KBM-7 (cell line): ENCODE data around the gene DYNLT2B.
"Not testable (repeated sequence)": the region's sequence is repeated elsewhere in the genome, so short reads cannot be mapped to it uniquely, and the experiment has no call there.

Source experiments
- DNase-seq: peaks from one replicate; pipeline ENCODE4 v3.0.0-alpha.2; 2015
- in situ Hi-C: fragments of 300-500 bp; cut with MboI; formaldehyde crosslinking; loops from 2 replicates; pipeline ENCODE4 v1.14.3; 2020; ENCODE audit warnings: low sequenced_read_pairs, low pct_unique_long_range_greater_than_20kb, mixed read lengths

Gene DYNLT2B

GRCh38 chr3:196317687-196318467 is at the start of gene DYNLT2B:
Gene DYNLT2B (minus strand): TSS chr3:196318240. CDS start chr3:196318152, 88 bp downstream.
- in situ Hi-C loops: no loop called here
- peak; percentile 92 for DNase-seq

- in situ Hi-C loops: no loop called here
- no peak for DNase-seq
Observed at GRCh38 chr3:196365736-196366135, 47.7 kb upstream of the DYNLT2B start.

- DNase-seq: no peak
- in situ Hi-C loops: no loop called here
Observed at GRCh38 chr3:196360586-196360985, 42.5 kb upstream of the DYNLT2B start.

- in situ Hi-C loops: not testable (repeated sequence)
Observed at GRCh38 chr3:196358540-196358939, 40.5 kb upstream of the DYNLT2B start.

GRCh38 chr3:196357905-196358304 is 39.9 kb upstream of the DYNLT2B start:
- no peak for DNase-seq
- in situ Hi-C loops: no loop called here

More at GRCh38 chr3:196358540-196358939, 40.5 kb upstream of the DYNLT2B start:
- not testable (repeated sequence) for DNase-seq

- no peak for DNase-seq
- in situ Hi-C loops: no loop called here
Observed at GRCh38 chr3:196356556-196356955, 38.5 kb upstream of the DYNLT2B start.

GRCh38 chr3:196355668-196356067 is 37.6 kb upstream of the DYNLT2B start:
- in situ Hi-C loops: no loop called here
- no peak for DNase-seq

GRCh38 chr3:196354132-196354531 is 36.1 kb upstream of the DYNLT2B start:
- no peak for DNase-seq
- in situ Hi-C loops: no loop called here

GRCh38 chr3:196351541-196351940 is 33.5 kb upstream of the DYNLT2B start:
- in situ Hi-C loops: no loop called here
- no peak for DNase-seq

- in situ Hi-C loops: no loop called here
- no peak for DNase-seq
Observed at GRCh38 chr3:196350067-196350466, 32.0 kb upstream of the DYNLT2B start.

GRCh38 chr3:196348698-196349097 is 30.7 kb upstream of the DYNLT2B start:
- DNase-seq: no peak
- in situ Hi-C loops: no loop called here

- DNase-seq: peak; percentile 91
- in situ Hi-C loops: no loop called here
Observed at GRCh38 chr3:196344663-196345062, 26.6 kb upstream of the DYNLT2B start.

GRCh38 chr3:196343917-196344316 is 25.9 kb upstream of the DYNLT2B start:
- DNase-seq, in situ Hi-C loops: not testable (repeated sequence)

GRCh38 chr3:196341137-196341536 is 23.1 kb upstream of the DYNLT2B start:
- peak; percentile 32 for DNase-seq
- in situ Hi-C loops: no loop called here

GRCh38 chr3:196340466-196340865 is 22.4 kb upstream of the DYNLT2B start:
- DNase-seq: no peak

GRCh38 chr3:196339493-196340254 is 21.6 kb upstream of the DYNLT2B start:
- in situ Hi-C loops: no loop called here
- no peak for DNase-seq

More at GRCh38 chr3:196340466-196340865, 22.4 kb upstream of the DYNLT2B start:
- in situ Hi-C loops: no loop called here

GRCh38 chr3:196339044-196339443 is 21.0 kb upstream of the DYNLT2B start:
- in situ Hi-C loops: no loop called here
- no peak for DNase-seq

GRCh38 chr3:196336319-196337145 is 18.5 kb upstream of the DYNLT2B start:
- in situ Hi-C loops: no loop called here
- no peak for DNase-seq

- in situ Hi-C loops: no loop called here
- no peak for DNase-seq
Observed at GRCh38 chr3:196335503-196335948, 17.5 kb upstream of the DYNLT2B start.
